ENCODE measurements around the gene CA6.

DNA sequence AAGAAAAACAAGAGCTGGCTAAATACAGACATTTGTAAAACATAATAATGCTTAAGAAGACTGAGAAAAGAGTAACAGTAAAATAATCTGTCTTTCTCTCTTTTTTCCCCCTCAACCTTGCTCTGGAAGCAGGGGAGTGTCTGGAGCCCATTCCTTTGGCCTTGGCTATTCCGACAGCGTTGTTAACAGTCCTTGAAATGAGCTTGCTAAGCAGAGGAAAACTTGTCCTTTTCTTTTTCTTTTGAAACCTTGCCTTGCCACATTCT, 6.7 kb upstream of the CA6 start:
- TF ChIP-seq, protein P1, sequence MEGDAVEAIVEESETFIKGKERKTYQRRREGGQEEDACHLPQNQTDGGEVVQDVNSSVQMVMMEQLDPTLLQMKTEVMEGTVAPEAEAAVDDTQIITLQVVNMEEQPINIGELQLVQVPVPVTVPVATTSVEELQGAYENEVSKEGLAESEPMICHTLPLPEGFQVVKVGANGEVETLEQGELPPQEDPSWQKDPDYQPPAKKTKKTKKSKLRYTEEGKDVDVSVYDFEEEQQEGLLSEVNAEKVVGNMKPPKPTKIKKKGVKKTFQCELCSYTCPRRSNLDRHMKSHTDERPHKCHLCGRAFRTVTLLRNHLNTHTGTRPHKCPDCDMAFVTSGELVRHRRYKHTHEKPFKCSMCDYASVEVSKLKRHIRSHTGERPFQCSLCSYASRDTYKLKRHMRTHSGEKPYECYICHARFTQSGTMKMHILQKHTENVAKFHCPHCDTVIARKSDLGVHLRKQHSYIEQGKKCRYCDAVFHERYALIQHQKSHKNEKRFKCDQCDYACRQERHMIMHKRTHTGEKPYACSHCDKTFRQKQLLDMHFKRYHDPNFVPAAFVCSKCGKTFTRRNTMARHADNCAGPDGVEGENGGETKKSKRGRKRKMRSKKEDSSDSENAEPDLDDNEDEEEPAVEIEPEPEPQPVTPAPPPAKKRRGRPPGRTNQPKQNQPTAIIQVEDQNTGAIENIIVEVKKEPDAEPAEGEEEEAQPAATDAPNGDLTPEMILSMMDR (IDR thresholded peaks at IDR 0.05): no peak
- no peak for TF ChIP-seq ZFX (IDR thresholded peaks at IDR 0.05; ENCODE audit: borderline replicate concordance)

All from 22Rv1 (cell line).